Stimulated activated CD8-positive, alpha-beta memory T cell treated with anti-CD3 and anti-CD28 coated beads, Interleukin-4, amount 100 ng/mL, for 24 hours (primary cell): Measurements from ENCODE around the gene WBP11.

Experiments
- DNase-seq: peaks from one replicate; pipeline ENCODE4 v3.0.0-alpha.2; 2020; ENCODE audit warnings: low read depth

WBP11 gene

GRCh38 chr12:14803011-14803829, at the start of gene WBP11, which contains the start of gene C12orf60:
Gene WBP11 (minus strand): TSS chr12:14803478. CDS start chr12:14801383, 2,095 bp downstream.
Gene C12orf60 (plus strand): TSS chr12:14803670. CDS start chr12:14822936, 19,266 bp downstream.
- peak; percentile 72 for DNase-seq

- DNase-seq: no peak
Measured at GRCh38 chr12:14852880-14853279, 49.6 kb upstream of the WBP11 start.

DNA sequence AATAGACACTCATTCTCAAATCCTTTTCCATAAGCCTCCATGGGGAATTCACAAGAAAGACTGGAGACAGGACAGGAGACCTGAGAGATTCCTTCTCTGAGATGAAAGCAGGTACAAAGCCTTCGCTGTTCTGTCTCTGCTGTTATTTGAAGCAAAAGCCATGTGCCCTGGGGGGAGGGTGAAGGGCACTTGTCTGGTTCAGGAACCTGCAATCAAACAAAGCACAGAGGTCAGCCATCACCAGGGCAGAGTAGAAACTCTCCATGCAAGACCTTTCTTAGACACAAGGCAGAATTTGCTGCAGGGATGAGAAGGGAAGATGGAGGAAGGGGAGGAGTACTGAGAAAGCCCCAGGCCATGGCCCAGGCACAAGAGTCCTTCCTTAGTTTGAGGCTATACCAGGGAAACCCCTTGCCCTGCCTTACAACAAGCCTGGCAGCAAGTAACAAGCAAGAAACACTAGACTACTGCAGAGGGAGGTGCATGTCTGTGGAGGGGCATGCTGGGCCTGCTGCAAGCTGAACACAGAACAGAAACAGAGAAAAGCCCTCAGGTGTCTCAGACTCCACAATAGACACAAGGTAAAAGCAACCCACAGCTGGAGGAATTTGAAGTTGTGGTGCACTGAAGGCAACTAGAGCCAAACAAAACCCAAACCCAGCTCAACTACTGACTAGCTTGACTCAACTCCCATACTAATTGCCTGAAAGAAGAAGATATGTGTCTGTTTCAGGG, 47.8 kb upstream of the WBP11 start:
- DNase-seq: no peak

- no peak for DNase-seq
Measured at GRCh38 chr12:14849661-14850060, 46.4 kb upstream of the WBP11 start.

DNA sequence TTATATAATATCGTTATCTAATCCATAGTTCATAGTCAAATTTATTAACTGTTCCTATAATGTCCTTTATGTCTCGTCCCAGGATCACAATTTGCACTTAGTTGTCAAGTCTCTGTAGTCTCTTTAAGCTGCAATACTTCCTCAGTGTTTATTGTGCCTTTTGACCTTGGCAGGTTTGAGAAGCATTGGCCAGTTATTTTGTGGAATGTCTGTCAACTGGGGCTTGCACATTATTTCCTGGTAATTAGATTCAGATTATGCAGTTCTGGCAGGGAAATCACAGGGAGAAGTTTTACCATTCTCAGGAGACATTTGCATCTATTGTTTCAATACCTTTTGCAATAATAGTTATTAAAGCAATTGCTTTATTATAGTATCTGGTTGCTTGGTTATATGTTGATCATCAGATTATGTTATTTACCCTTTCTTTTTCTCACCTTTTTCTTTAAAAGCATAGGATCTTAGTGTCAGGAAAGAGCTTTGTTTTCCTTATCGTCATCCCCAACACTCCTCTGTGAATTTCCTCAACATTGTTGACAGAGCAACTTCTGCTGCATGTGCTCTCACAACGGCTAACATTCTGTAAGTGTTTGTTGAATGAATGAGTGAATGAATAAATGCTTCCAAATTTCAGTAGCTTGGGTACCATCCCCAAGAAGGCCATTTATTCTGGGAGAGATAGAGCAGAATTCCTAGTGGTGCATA, 43.8 kb upstream of the WBP11 start:
- DNase-seq: no peak

DNA sequence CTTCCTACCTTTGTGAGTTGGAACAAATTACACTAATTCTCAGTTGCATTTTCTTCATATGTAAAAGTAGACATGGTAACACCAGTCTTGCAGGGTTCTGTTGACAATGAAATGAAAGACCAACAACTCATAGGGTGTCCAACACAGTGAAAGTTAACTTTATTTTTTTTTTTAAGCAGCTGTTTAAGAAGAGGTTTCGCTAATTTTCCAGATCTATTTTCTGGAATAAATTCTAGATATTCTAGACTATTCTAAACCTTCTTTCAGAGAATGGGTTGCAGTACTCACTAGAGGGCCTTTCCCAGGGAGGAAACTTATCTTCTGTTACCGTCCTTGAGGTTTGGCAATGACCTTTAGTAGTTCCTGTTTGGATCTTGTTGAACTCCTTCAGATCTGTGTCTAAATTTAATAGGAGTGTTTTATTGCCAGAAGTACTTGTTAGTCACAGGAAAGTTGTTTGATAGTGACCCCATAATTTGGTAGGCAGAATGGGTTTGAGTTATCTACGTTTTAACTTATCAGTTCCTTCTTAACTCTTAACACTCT, 42.8 kb upstream of the WBP11 start:
- no peak for DNase-seq

- no peak for DNase-seq
Measured at GRCh38 chr12:14845350-14845750, 42.1 kb upstream of the WBP11 start.

GRCh38 chr12:14844401-14844800, 41.1 kb upstream of the WBP11 start:
- DNase-seq: no peak

- no peak for DNase-seq
Measured at GRCh38 chr12:14843425-14843887, 40.2 kb upstream of the WBP11 start, which contains the start of gene ART4. Gene ART4 (minus strand): TSS chr12:14843526. CDS start chr12:14843113, 413 bp downstream.

- no peak for DNase-seq
Measured at GRCh38 chr12:14842315-14842714, 39.0 kb upstream of the WBP11 start.

DNA sequence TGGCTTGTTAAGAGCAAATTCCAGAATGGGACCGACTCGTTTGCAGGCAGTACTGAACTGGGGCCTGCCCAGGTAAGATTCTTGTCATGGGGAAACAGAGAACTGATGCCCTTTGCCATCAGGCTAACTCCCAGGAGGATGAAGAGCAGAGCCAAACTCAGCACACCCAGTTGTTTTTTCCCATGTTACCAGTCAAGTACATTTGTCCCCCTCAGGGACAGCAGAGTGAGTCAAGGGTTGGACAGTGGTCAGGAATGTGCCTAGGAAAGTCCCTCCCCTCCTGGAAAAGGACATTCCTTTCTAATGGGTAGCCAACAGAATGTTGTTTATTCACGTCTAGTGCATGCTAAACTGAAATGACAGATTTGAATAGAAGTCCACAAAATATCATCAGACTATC, 38.5 kb upstream of the WBP11 start:
- no peak for DNase-seq

GRCh38 chr12:14840616-14841015, 37.3 kb upstream of the WBP11 start:
- no peak for DNase-seq

- no peak for DNase-seq
Measured at GRCh38 chr12:14839262-14839661, 36.0 kb upstream of the WBP11 start.

DNA sequence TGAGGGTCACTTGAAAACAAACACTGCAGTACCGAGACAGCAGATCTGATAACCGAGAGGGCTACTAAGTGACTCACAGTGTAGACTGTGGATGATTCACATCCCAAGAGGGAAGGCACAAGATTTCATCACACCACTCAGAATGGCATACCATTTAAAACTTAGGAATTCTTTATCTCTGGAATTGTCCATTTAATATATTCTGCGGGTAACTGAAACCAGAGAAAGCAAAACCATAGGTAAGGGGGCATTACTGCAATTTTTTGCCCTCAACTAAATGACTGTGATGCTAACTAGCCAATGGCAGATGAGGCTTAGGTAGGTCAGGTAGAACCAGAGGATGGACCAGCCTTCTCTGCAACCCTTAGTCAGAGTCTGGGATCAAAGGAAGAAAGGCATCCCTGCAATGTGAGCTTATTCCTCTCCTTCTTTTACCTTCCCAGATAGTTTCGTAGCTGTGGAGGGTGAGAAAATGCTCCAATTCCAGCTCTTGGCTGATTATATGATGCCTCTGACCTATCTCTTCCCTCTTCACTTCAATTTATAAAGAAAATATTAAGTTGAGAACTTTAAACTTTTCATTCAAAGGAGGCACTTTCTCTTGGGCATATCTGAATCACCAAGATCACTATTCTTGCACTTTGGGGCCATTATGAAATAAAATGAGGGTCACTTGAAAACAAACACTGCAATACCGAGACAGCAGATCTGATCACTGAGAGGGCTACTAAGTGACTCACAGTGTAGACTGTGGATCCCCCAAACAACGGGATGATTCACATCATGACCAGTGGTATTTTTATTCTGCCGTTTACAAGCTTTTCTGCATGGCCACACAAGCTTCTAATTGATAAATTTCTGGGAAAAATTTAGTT, 33.3 kb upstream of the WBP11 start:
- DNase-seq: no peak

DNA sequence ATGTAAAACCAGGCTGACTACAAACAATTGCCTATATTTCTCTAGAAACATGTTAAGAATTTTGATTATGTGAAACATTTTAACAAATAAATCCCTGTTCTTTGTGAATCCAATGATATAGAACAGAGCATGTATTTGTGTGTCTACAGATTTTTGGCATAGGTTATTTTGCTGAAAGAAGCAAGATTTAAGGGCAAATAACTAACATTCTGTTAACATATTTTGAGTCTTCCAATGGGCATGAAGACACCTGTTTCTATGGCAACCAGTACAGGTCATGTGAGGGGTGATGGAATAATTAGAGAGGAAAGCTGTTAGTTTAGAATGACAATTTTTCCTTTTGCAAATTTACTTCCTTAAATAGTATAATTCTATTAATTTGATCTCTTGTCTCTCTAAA, 31.2 kb upstream of the WBP11 start:
- DNase-seq: no peak

DNA sequence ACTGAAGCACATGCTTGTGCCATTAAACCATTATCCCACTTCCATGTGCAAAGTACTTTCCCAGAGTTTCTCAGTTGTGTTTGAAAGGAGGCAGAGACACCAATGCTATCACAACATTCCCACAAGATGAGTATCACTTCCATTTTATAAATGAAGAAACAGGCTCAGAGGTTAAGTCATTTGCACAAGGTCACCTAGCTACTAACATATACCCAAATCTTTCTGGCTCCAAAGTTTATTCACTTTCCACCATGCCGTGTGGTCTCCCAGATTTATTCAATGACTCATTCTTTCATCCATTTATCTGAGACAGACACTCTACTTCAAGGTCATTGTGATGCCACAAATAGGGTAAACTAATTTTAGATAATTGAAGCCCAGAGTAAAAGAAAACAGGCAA, 30.7 kb upstream of the WBP11 start:
- DNase-seq: no peak

DNA sequence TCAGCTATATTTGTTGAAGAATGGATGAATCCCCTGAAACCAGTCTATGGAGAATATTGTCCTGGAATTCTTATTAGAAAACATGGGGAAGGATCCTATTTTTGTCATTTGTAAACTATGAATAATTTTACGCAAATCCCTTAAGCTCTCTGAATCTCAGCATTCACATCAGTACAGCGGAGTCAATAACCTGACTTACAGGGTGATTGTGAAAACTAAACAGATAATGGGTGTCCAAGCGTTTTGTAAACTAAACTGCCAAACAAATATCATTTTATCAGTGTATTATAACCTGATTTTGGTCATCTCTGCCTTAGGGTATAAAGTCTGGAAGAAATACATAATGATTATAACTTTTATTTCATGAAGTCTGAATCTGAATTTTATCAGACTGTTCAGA, 30.1 kb upstream of the WBP11 start:
- DNase-seq: no peak

GRCh38 chr12:14828892-14829291, 25.6 kb upstream of the WBP11 start:
- DNase-seq: no peak

DNA sequence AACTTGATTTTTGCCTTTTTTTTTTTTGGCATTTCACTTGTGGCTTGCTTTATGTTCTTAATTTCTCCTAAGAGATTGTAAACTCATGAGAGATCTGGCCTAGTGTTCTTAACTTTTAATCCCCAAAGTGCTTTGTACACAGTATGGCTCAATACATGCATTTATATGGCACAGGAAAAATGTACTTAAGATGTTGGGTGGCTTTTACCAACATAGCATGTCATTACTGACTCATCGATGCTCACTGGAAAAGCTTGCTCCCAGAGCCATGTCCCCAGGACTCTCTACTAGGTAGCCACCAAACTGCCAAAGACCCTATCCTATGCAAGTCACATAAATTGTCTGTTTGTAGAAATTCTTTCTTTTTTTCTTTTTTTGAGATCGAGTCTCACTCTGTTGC, 23.8 kb upstream of the WBP11 start:
- DNase-seq: no peak

DNA sequence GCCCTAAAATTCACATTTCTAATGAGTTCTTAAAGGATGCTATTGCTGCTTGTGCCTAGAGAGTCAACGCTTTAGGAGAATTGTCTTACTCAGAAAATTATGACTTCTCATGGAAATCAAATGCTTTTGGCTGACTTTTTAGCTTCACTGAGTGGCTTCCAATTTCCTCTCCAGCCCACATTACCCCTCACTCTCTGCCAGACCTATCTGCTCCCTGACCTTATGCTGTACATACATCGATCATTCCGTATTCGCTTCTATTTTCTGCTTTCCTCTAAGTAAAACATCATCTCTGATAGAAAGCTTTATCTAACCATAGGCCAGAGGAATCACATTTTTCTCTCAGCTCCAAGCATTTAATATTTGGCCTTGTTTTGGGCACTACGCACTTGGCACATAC, 23.2 kb upstream of the WBP11 start:
- no peak for DNase-seq

DNA sequence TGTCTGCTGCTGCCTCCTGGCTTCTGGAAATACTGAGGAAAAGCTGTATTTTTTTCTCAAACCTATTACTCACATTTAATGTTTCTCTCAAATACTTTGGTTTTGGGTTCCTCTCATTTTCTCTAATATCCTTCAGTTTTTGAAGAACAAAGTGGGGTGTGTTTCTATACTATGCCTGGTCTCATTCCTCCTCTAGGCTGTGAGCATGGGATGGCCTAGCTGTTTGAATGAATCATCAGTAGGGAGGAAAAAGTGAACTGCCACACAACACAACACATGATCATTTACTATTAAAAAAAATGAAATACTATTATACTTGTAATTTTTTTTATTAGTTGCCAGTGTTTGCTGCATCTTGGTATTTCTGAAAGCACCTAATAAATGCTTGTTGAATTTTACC, 22.0 kb upstream of the WBP11 start:
- DNase-seq: no peak
